Testis (tissue), 3 donors: ENCODE results near the gene TMEM164. TPM values are rescaled to one million over a fixed set of nuclear protein-coding genes. Genes with fewer than 3 reads are reported as not detected.

ENCODE experiments used
- DNase-seq: peaks from one replicate; pipeline ENCODE4 v3.0.0-alpha.2; 2019
- H3K27ac ChIP-seq, 2 donors: fragments of 200-600 bp; sonication (generic); one replicate each; pipeline ENCODE4 v1.5.1; 2019
- H3K27me3 ChIP-seq: fragments of 200-600 bp; sonication (generic); one replicate; pipeline ENCODE4 v1.5.1; 2019
- H3K36me3 ChIP-seq: fragments of 200-600 bp; sonication (generic); one replicate; pipeline ENCODE4 v1.5.1; 2017; ENCODE audit warnings: low read depth; ENCODE audit errors: missing control alignments
- H3K4me1 ChIP-seq: fragments of 200-600 bp; sonication (generic); one replicate; pipeline ENCODE4 v1.5.1; 2019
- H3K4me3 ChIP-seq, 2 donors: fragments of 200-600 bp; sonication (generic); one replicate each; pipeline ENCODE4 v1.5.1; 2017 to 2019
- H3K9me3 ChIP-seq: fragments of 200-600 bp; sonication (generic); one replicate; pipeline ENCODE4 v1.5.1; 2017
- POLR2A ChIP-seq: fragments of 450-650 bp; IDR thresholded peaks from one replicate; pipeline ENCODE4 v1.6.1; 2017; ENCODE audit warnings: antibody characterized with exemption, mild to moderate bottlenecking, moderate library complexity
- WGBS, 2 donors: methylation state at CpG; one replicate each; pipeline ENCODE4 v1.1.5; 2018; 5-methylcytosine and 5-hydroxymethylcytosine counted together
- intact Hi-C: fragments of 100-400 bp; cut with DNase I; formaldehyde crosslinking; loops from one replicate; pipeline ENCODE4 v1.15.1; 2023; ENCODE audit warnings: low total_unique reads
- polyA plus RNA-seq: library from polyadenylated mRNA; stranded (reverse); fragments of 350-450 nt; fragmentation: Illumina TruSeq; extraction: RNeasy Lipid Tissue Mini Kit (QIAGEN cat#74804); gene quantifications from one replicate; pipeline ENCODE4 v1.2.3, GENCODE V29; 2014; ENCODE audit warnings: low read depth, low replicate concordance; ENCODE audit not compliant: insufficient read depth
- total RNA-seq, 2 donors: library from RNA; depleted of rRNA; stranded (reverse); fragments of >200 nt; gene quantifications; one replicate each; pipeline ENCODE4 v1.2.3, GENCODE V29; 2016
- TF ChIP-seq, protein P1 (sequence below), 3 experiments: fragments of 450-650 bp in 2 of 3; fragments of 200-600 bp in 1 of 3; sonication (generic) in 1 of 3; IDR thresholded peaks; one replicate each; pipeline ENCODE4 v1.5.1; 2016 to 2019; ENCODE audit warnings: antibody characterized with exemption in 3 of 3, mild to moderate bottlenecking in 2 of 3, moderate library complexity in 1 of 3

The TMEM164 gene
- total and polyA plus RNA-seq, 3 donors from 2014 or later, result 7.9 to 13.9 (median 8.1) TPM

DNA sequence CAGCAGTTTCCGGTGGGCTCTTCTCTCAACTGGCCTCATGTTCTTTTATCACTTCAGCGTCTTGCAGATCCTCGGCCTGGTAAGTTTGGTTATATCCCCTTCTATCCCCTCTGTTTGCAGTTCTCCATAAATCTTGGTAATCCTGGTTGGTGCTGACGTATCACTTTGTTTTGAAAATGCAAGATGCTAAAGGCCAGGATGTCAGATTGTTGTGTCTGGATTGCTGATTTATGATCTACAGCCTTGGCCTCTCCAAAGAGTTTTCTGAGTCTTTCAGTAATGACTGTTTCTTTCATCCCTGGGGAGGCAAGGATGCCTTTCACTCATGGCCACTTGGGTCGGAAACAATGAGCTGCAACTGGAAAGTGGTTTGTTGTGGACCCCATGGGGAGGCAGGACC lies 168.5 kb downstream of the TMEM164 start:
- Histone ChIP-seq H3K27me3 (no peaks in the 10 kb centered on the region), H3K4me1 (no peaks in the 10 kb centered on the region), H3K27ac (no peak overlapping the region), H3K9me3 (no peaks in the 10 kb centered on the region), H3K4me3 (no peak overlapping the region), H3K36me3 (no peaks in the 10 kb centered on the region)
- intact Hi-C loops, result no loop called here
- TF ChIP-seq POLR2A, result no peak
- TF ChIP-seq, protein P1, sequence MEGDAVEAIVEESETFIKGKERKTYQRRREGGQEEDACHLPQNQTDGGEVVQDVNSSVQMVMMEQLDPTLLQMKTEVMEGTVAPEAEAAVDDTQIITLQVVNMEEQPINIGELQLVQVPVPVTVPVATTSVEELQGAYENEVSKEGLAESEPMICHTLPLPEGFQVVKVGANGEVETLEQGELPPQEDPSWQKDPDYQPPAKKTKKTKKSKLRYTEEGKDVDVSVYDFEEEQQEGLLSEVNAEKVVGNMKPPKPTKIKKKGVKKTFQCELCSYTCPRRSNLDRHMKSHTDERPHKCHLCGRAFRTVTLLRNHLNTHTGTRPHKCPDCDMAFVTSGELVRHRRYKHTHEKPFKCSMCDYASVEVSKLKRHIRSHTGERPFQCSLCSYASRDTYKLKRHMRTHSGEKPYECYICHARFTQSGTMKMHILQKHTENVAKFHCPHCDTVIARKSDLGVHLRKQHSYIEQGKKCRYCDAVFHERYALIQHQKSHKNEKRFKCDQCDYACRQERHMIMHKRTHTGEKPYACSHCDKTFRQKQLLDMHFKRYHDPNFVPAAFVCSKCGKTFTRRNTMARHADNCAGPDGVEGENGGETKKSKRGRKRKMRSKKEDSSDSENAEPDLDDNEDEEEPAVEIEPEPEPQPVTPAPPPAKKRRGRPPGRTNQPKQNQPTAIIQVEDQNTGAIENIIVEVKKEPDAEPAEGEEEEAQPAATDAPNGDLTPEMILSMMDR (IDR thresholded peaks at IDR 0.05), result no peak
- no peak for DNase-seq
- WGBS, 2 donors, result 68% methylated on average over 3 to 4 of the region's 5 CpGs

- intact Hi-C loops, result no loop called here
Measured at GRCh38 chrX:110172215-110172614, 169.3 kb downstream of the TMEM164 start.

GRCh38 chrX:110173192-110174175 lies 170.6 kb downstream of the TMEM164 start:
- Histone ChIP-seq H3K27ac (peak overlapping the region; percentile 55 to 80), H3K9me3 (no peaks in the 10 kb centered on the region), H3K4me3 (no peak overlapping the region), H3K36me3 (no peaks in the 10 kb centered on the region), H3K27me3 (no peaks in the 10 kb centered on the region), H3K4me1 (no peaks in the 10 kb centered on the region)
- no peak for TF ChIP-seq POLR2A
- peak; percentile 33 for DNase-seq
- WGBS, 2 donors, result 48 to 71% methylated on average over 14 to 18 of the region's 19 CpGs
- intact Hi-C loops, result no loop called here

More at GRCh38 chrX:110172215-110172614, 169.3 kb downstream of the TMEM164 start:
- TF ChIP-seq, protein P1 (IDR thresholded peaks at IDR 0.05), result no peak
- no peak for TF ChIP-seq POLR2A
- no peaks in the 10 kb centered on the region for H3K4me1 ChIP-seq
- H3K27ac ChIP-seq, result peak overlapping the region in 1 of 2 donors; percentile 80
- no peaks in the 10 kb centered on the region for H3K27me3 ChIP-seq
- no peaks in the 10 kb centered on the region for H3K9me3 ChIP-seq
- no peak for DNase-seq
- 100% methylated on average over 7 of the region's 10 CpGs; no CpG with 5 or more reads in 1 of the 2 donors for WGBS, 2 donors
- no peak overlapping the region for H3K4me3 ChIP-seq
- H3K36me3 ChIP-seq, result no peaks in the 10 kb centered on the region

DNA sequence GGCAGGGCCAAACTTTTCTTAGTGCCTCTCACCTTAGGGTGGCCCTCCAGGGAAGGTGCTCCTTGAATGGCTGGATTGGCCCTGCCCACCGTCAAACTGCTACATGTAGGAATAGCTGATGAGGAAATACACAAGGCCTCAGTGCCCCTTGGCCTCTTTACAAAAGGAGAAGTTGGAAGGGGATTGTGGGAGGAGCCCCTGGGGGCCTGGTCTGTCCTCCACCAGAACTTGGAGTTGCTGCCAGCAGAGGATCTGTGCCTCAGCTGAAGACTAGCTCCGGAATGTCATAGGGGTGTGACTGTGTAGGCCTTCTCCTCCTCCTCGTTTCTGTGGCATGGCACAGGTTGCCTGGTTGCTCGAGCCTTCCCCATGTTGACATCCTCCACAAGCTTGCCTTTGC lies 172.2 kb downstream of the TMEM164 start:
- Histone ChIP-seq H3K27ac (no peak overlapping the region), H3K27me3 (no peaks in the 10 kb centered on the region), H3K36me3 (no peaks in the 10 kb centered on the region), H3K4me3 (no peak overlapping the region), H3K9me3 (no peaks in the 10 kb centered on the region), H3K4me1 (no peaks in the 10 kb centered on the region)
- intact Hi-C loops, result no loop called here
- DNase-seq, result no peak
- 60% methylated on average over 4 of the region's 4 CpGs; no CpG with 5 or more reads in 1 of the 2 donors for WGBS, 2 donors
- no peak for TF ChIP-seq POLR2A
- TF ChIP-seq, protein P1 (IDR thresholded peaks at IDR 0.05), result no peak

- TF ChIP-seq, protein P1 (IDR thresholded peaks at IDR 0.05), result no peak
- TF ChIP-seq POLR2A, result no peak
- no peak for DNase-seq
Measured at GRCh38 chrX:110175696-110176095, 172.8 kb downstream of the TMEM164 start.

More at GRCh38 chrX:110175696-110176095, 172.8 kb downstream of the TMEM164 start:
- H3K27ac ChIP-seq, result no peak overlapping the region
- H3K4me1 ChIP-seq, result no peaks in the 10 kb centered on the region
- H3K4me3 ChIP-seq, result no peak overlapping the region
- no peaks in the 10 kb centered on the region for H3K9me3 ChIP-seq
- WGBS, 2 donors, result 57% methylated on average over 3 of the region's 3 CpGs; no CpG with 5 or more reads in 1 of the 2 donors
- H3K27me3 ChIP-seq, result no peaks in the 10 kb centered on the region
- intact Hi-C loops, result no loop called here
- H3K36me3 ChIP-seq, result no peaks in the 10 kb centered on the region
